ENCODE results near the gene NOL11.
"Not testable (repeated sequence)": the region's sequence is repeated elsewhere in the genome, so short reads cannot be mapped to it uniquely, and the experiment has no call there.

NOL11 gene

GRCh38 chr17:67754686-67755085 is 37.0 kb downstream of the NOL11 start:
- not testable (repeated sequence) for DNase-seq (ENCODE audit: low spot score)

- not testable (repeated sequence) for DNase-seq (ENCODE audit: low spot score)
These were observed 39.0 kb downstream of the NOL11 start for GRCh38 chr17:67756766-67757165.

GRCh38 chr17:67759355-67760171 is 41.8 kb downstream of the NOL11 start:
- DNase-seq (ENCODE audit: low spot score) = no peak

- no peak for DNase-seq (ENCODE audit: low spot score)
These were observed 47.9 kb downstream of the NOL11 start for GRCh38 chr17:67765623-67766022.

- DNase-seq (ENCODE audit: low spot score) = no peak
These were observed 51.5 kb downstream of the NOL11 start for GRCh38 chr17:67769231-67769630.

GRCh38 chr17:67770539-67770938 is 52.8 kb downstream of the NOL11 start:
- no peak for DNase-seq (ENCODE audit: low spot score)

- no peak for DNase-seq (ENCODE audit: low spot score)
These were observed 54.9 kb downstream of the NOL11 start for GRCh38 chr17:67772679-67773078.

GRCh38 chr17:67773246-67773645 is 55.5 kb downstream of the NOL11 start:
- no peak for DNase-seq (ENCODE audit: low spot score)

GRCh38 chr17:67779098-67779672 is 61.4 kb downstream of the NOL11 start:
- no peak for DNase-seq (ENCODE audit: low spot score)

GRCh38 chr17:67784364-67785121 is 66.8 kb downstream of the NOL11 start:
- DNase-seq (ENCODE audit: low spot score) = no peak

GRCh38 chr17:67785122-67785477 is 67.4 kb downstream of the NOL11 start:
- DNase-seq (ENCODE audit: low spot score) = no peak

GRCh38 chr17:67785504-67785903 is 67.8 kb downstream of the NOL11 start:
- DNase-seq (ENCODE audit: low spot score) = no peak

All from LoVo (cell line).